GM18858 (cell line): ENCODE measurements around the gene GNG5.
"Not testable (repeated sequence)": the region's sequence is repeated elsewhere in the genome, so short reads cannot be mapped to it uniquely, and the experiment has no call there.

Source experiments
- ATAC-seq: cut with Tn5 transposase; IDR thresholded peaks from one replicate; pipeline ENCODE4 v1.9.1; 2021; ENCODE audit not compliant: unreplicated experiment

The GNG5 gene

DNA sequence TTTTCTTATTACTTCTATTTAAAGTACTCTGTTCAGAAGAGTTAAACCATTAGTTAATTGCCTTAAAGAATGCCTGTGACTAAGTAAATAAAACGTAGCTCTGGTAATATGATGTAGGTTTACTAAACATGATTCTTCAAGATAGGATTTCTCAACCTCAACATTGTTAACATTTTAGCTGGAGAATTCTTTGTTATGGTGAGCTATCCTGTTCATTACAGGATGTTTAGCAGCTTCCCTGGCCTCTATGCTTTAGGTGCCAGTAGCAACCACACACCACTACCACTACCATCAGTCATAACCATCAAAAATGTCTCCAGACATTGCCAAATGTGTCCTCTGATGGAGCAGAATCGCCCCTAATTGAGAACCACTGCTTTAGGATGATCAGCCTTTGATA lies 16.6 kb downstream of the GNG5 start:
- ATAC-seq = no peak

DNA sequence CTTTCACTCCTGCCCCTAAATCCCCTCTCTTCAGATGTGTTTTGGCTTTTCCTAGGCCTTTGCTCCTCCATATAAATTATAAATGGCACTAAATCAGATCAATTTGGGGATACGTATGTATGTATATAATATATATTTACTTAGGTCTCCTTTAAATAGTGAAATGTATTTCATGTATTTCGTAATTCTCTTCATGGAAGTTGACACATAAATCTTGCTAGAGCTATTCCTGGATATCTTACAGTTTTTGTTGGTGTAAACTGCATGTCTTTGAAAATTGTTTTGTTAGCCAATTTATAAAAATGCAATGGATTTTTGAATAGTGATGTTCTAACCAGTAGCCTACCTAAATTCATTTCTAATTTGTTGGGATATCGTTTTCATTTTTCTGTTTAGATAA lies 18.3 kb downstream of the GNG5 start:
- ATAC-seq = no peak

DNA sequence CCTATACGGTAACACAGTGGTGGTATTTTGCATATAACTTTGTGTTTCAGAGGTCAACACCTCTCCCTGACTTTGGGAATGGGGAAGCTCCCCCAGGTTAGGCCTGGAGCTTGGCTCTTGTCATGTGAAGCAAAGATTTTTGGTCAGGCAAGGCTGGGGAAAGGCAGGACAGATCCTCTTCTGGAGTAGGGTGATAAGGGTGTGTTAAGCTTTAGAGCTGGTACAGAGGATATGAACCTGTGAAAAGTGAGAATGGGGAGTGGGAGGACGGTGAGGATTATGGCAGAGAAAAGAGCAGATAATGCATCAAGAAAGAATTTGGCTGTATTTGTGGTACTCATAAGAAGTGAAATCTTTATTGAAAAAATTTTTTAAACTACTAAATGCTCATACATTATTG lies 25.1 kb downstream of the GNG5 start:
- no peak for ATAC-seq

DNA sequence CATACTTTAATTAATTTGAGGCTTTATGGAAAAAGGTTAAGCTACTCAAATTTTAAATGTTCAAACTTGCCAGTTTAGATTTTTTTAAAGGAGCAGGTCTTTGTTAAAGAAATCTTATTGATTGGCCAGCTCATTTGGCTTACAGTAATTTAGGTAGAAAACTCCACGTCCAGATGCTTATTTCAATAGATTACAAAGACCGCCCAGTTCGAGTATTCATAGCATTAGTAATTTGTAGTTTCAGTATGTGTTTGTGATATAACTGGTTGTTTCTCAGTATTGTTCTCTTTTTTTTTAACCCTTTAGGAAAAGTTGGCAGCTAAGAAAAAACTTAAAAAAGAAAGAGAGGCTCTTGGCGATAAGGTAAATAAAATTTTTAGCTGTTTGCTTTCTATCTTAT lies 25.7 kb downstream of the GNG5 start:
- ATAC-seq = no peak

- no peak for ATAC-seq
These were observed 26.4 kb downstream of the GNG5 start for GRCh38 chr1:84479998-84480397.

GRCh38 chr1:84478876-84479868 lies 27.2 kb downstream of the GNG5 start, which contains the start of gene RPF1:
TSS of gene RPF1 (plus strand) at chr1:84479266. CDS start at chr1:84479282, 16 bp downstream.
- ATAC-seq = peak; percentile 86

DNA sequence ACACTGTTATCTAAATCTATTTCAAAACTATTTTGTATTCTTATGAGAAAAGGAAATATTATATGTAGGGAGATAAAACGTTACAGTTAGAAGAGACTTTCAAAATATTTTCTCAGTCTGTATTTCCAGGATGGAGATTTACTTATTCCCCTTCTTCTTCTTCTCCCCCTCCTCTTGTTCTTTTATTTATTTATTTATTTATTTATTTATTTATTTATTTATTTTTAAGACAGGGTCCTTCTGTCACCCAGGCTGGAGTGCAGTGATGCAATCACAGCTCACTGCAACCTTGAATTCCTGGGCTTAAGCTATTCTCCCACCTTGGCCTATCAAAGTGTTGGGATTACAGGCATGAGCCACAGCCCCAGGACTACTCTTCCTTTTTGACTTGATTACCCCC lies 30.2 kb downstream of the GNG5 start:
- ATAC-seq = no peak

- no peak for ATAC-seq
These were observed 39.1 kb downstream of the GNG5 start for GRCh38 chr1:84467298-84467697.

GRCh38 chr1:84462118-84462517 lies 44.3 kb downstream of the GNG5 start:
- ATAC-seq = no peak

- ATAC-seq = no peak
These were observed 53.9 kb downstream of the GNG5 start for GRCh38 chr1:84452436-84452835.

DNA sequence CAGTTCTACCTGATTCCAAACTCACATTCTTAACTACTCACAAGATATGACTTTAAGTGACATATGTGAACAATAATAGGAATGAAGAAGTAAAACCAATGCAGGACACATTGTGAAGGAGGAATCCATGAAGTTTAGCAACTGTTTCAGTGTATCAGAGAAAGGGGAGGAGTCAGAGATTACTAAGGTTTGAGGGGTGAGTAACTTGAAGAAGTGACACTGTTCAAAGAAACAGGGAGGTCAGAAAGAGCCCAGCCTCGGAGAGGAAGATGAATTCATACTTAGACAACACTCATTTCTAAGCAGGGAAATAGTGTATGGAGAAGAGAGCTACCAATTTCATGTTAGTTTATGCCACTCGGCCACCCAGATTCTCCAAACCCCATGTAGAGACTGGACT lies 55.5 kb downstream of the GNG5 start:
- ATAC-seq = no peak

DNA sequence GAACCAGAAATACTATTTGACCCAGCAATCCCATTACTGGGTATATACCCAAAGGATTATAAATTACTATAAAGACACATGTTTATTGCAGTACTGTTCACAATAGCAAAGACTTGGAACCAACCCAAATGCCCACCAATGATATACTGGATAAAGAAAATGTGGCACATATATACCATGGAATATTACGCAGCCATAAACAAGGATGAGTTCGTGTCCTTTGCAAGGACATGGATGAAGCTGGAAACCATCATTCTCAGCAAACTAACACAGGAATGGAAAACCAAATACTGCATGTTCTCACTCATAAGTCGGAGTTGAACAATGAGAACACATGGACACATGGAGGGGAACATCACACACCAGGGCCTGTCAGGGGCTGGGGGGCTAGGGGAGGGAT lies 57.7 kb downstream of the GNG5 start:
- not testable (repeated sequence) for ATAC-seq
